Liver (tissue), 9 donors: ENCODE measurements around the gene EIF3K. TPM values are rescaled to one million over a fixed set of nuclear protein-coding genes. Genes with fewer than 3 reads are reported as not detected.

Source experiments
- DNase-seq: peaks from one replicate; pipeline ENCODE4 v3.0.0-alpha.2; 2017; ENCODE audit warnings: low spot score
- H3K27ac ChIP-seq, 2 donors: one replicate each; pipeline ENCODE4 v1.7.0; 2013; ENCODE audit warnings: inconsistent platforms in 2 of 2, low read length in 2 of 2, control low read depth in 1 of 2, low read depth in 1 of 2, mild to moderate bottlenecking in 1 of 2
- H3K27me3 ChIP-seq, 4 donors: one replicate each; pipeline versions ENCODE4 v1.6.1 to v1.7.0; 2013; ENCODE audit warnings: low read length in 3 of 4, inconsistent platforms in 1 of 4, mild to moderate bottlenecking in 1 of 4, moderate library complexity in 1 of 4; ENCODE audit not compliant: control insufficient read depth in 4 of 4, insufficient read depth in 4 of 4
- H3K36me3 ChIP-seq, 4 donors: one replicate each; pipeline versions ENCODE4 v1.6.1 to v1.7.0; 2013; ENCODE audit warnings: low read length in 3 of 4, mild to moderate bottlenecking in 3 of 4, low read depth in 1 of 4, moderate library complexity in 1 of 4; ENCODE audit not compliant: control insufficient read depth in 4 of 4, insufficient read depth in 3 of 4
- H3K4me1 ChIP-seq, 4 donors: one replicate each; pipeline versions ENCODE4 v1.6.1 to v1.7.0; 2013; ENCODE audit warnings: low read length in 3 of 4, mild to moderate bottlenecking in 3 of 4, moderate library complexity in 1 of 4; ENCODE audit not compliant: control insufficient read depth in 4 of 4, insufficient read depth in 4 of 4
- H3K4me3 ChIP-seq, 3 donors: one replicate each; pipeline versions ENCODE4 v1.6.1 to v1.7.0; 2013; ENCODE audit warnings: low read length in 3 of 3, control low read depth in 1 of 3, low read depth in 1 of 3, mild to moderate bottlenecking in 1 of 3
- H3K9ac ChIP-seq, 2 donors: one replicate each; pipeline ENCODE4 v1.7.0; 2013; ENCODE audit warnings: low read length in 2 of 2, mild to moderate bottlenecking in 2 of 2, moderate library complexity in 2 of 2, control low read depth in 1 of 2, low read depth in 1 of 2
- H3K9me3 ChIP-seq, 4 donors: one replicate each; pipeline versions ENCODE4 v1.6.1 to v1.7.0; 2013; ENCODE audit warnings: low read length in 3 of 4; ENCODE audit not compliant: control insufficient read depth in 4 of 4
- ATF3 ChIP-seq: IDR thresholded peaks from 2 replicates; pipeline ENCODE4 v1.6.1; 2016; ENCODE audit warnings: antibody characterized with exemption
- CTCF ChIP-seq: fragments of 150-350 bp; IDR thresholded peaks from 2 replicates; pipeline ENCODE4 v1.5.1; 2017; ENCODE audit warnings: improper control_type of control experiment, low read depth, low read length; ENCODE audit not compliant: missing input control
- EGR1 ChIP-seq, 2 donors: IDR thresholded peaks; 2 replicates each; pipeline ENCODE4 v1.6.1; 2016 to 2018; ENCODE audit warnings: antibody characterized with exemption in 2 of 2, low read depth in 2 of 2
- FOXA1 ChIP-seq: IDR thresholded peaks from 2 replicates; pipeline ENCODE4 v1.6.1; 2016; ENCODE audit warnings: antibody characterized with exemption
- FOXA2 ChIP-seq: IDR thresholded peaks from 2 replicates; pipeline ENCODE4 v1.6.1; 2016; ENCODE audit warnings: antibody characterized with exemption
- GABPA ChIP-seq, 2 donors: IDR thresholded peaks in 1 of 2; conservative IDR thresholded peaks in 1 of 2; 2 replicates each; pipeline ENCODE4 v1.6.1; 2016; ENCODE audit warnings: antibody characterized with exemption in 2 of 2, mild to moderate bottlenecking in 1 of 2, moderate library complexity in 1 of 2
- HNF4A ChIP-seq, 2 donors: conservative IDR thresholded peaks; 2 replicates each; pipeline ENCODE4 v1.6.1; 2016; ENCODE audit warnings: antibody characterized with exemption in 2 of 2, mild to moderate bottlenecking in 2 of 2
- HNF4G ChIP-seq: IDR thresholded peaks from 2 replicates; pipeline ENCODE4 v1.6.1; 2016; ENCODE audit warnings: antibody characterized with exemption
- JUND ChIP-seq, 2 donors: IDR thresholded peaks; 2 replicates each; pipeline ENCODE4 v1.6.1; 2016; ENCODE audit warnings: antibody characterized with exemption in 2 of 2
- MAX ChIP-seq: IDR thresholded peaks from 2 replicates; pipeline ENCODE4 v1.6.1; 2016; ENCODE audit warnings: antibody characterized with exemption
- NR2F2 ChIP-seq: IDR thresholded peaks from 2 replicates; pipeline ENCODE4 v1.6.1; 2016; ENCODE audit warnings: antibody characterized with exemption
- RAD21 ChIP-seq, 2 donors: IDR thresholded peaks; 2 replicates each; pipeline ENCODE4 v1.6.1; 2016; ENCODE audit warnings: antibody characterized with exemption in 2 of 2, mild to moderate bottlenecking in 2 of 2
- REST ChIP-seq: IDR thresholded peaks from 2 replicates; pipeline ENCODE4 v1.6.1; 2016; ENCODE audit warnings: antibody characterized with exemption, mild to moderate bottlenecking
- RXRA ChIP-seq, 2 donors: IDR thresholded peaks; 2 replicates each; pipeline ENCODE4 v1.6.1; 2017 to 2018; ENCODE audit warnings: antibody characterized with exemption in 2 of 2, mild to moderate bottlenecking in 1 of 2
- SP1 ChIP-seq: IDR thresholded peaks from 2 replicates; pipeline ENCODE4 v1.6.1; 2018; ENCODE audit warnings: antibody characterized with exemption, mild to moderate bottlenecking
- TAF1 ChIP-seq: conservative IDR thresholded peaks from 2 replicates; pipeline ENCODE4 v1.6.1; 2016; ENCODE audit warnings: antibody characterized with exemption, mild to moderate bottlenecking
- YY1 ChIP-seq: IDR thresholded peaks from 2 replicates; pipeline ENCODE4 v1.6.1; 2016; ENCODE audit warnings: antibody characterized with exemption, mild to moderate bottlenecking
- ZBTB33 ChIP-seq: IDR thresholded peaks from 2 replicates; pipeline ENCODE4 v1.6.1; 2016; ENCODE audit warnings: antibody characterized with exemption
- WGBS: extraction: QIAGEN DNeasy Blood & Tissue Kit; methylation state at CpG from one replicate; pipeline ENCODE4 v1.1.7; 2013; 5-methylcytosine and 5-hydroxymethylcytosine counted together
- polyA plus RNA-seq, 2 donors: library from polyadenylated mRNA; stranded (reverse) in 1 of 2; unstranded in 1 of 2; fragments of 200-250 nt in 1 of 2; fragments of >200 nt in 1 of 2; fragmentation: Nextera tagmentation in 1 of 2; extraction: Ambion mirVana in 1 of 2; gene quantifications; one replicate each; pipeline versions ENCODE4 v1.2.1 to v1.2.3, GENCODE V29; 2013 to 2015
- total RNA-seq, 2 donors: library from RNA; depleted of rRNA; stranded (reverse); fragments of >200 nt; gene quantifications; one replicate each; pipeline ENCODE4 v1.2.3, GENCODE V29; 2014
- donor health status: healthy.
- donor health status: healthy.
- donor health status: healthy.
- donor health status: healthy.
- donor health status: healthy.

The EIF3K gene
- total and polyA plus RNA-seq, 4 donors, result 118 to 240 (median 151) TPM

- no peak for DNase-seq
- Histone ChIP-seq H3K36me3 (no peaks in the 10 kb centered on the region), H3K9me3 (no peaks in the 10 kb centered on the region), H3K4me1 (peaks cover 34 to 80% (median 70%) of the 10 kb centered on the region in 4 donors), H3K27me3 (no peaks in the 10 kb centered on the region), H3K9ac (peak overlapping the region in 1 of 2 donors; percentile 56), H3K4me3 (peak overlapping the region in 1 of 3 donors; percentile 13), H3K27ac (peak overlapping the region; percentile 91)
- 15% methylated on average over 7 of the region's 7 CpGs for WGBS
- TF ChIP-seq FOXA2 (peak; percentile 9), HNF4A (conservative IDR thresholded peaks at IDR 0.05) (peak; percentile 90 to 91), TAF1 (peak; percentile 60), SP1 (peak; percentile 89), REST (no peak), CTCF (peak; percentile 12), ATF3 (peak; percentile 40), JUND (IDR thresholded peaks at IDR 0.05) (peak; percentile 81 to 85), GABPA (IDR thresholded peaks at IDR 0.05 in 1 of 2, conservative IDR thresholded peaks at IDR 0.05 in 1 of 2) (no peak), NR2F2 (peak; percentile 53), RAD21 (IDR thresholded peaks at IDR 0.05) (peak; percentile 40 to 67), FOXA1 (peak; percentile 8), ZBTB33 (peak; percentile 57), HNF4G (peak; percentile 91), EGR1 (IDR thresholded peaks at IDR 0.05; ENCODE audit: low read depth in 2 of 2) (peak in 1 of 2 donors; percentile 39), MAX (peak; percentile 62), YY1 (peak; percentile 85), RXRA (IDR thresholded peaks at IDR 0.05) (peak; percentile 83 to 88)
Measured at GRCh38 chr19:38653028-38653571, 34.1 kb downstream of the EIF3K start.
